Glomerular visceral epithelial cell (primary cell): ENCODE results near the gene FRMD1.
A peak's percentile ranks its signal among the peaks of the same experiment; 100 is the strongest.
"Not testable (repeated sequence)": the region's sequence is repeated elsewhere in the genome, so short reads cannot be mapped to it uniquely, and the experiment has no call there.

Experiments used
- DNase-seq: peaks from one replicate; pipeline ENCODE4 v3.0.0-alpha.2; 2016; ENCODE audit errors: extremely low spot score

FRMD1 gene

DNA sequence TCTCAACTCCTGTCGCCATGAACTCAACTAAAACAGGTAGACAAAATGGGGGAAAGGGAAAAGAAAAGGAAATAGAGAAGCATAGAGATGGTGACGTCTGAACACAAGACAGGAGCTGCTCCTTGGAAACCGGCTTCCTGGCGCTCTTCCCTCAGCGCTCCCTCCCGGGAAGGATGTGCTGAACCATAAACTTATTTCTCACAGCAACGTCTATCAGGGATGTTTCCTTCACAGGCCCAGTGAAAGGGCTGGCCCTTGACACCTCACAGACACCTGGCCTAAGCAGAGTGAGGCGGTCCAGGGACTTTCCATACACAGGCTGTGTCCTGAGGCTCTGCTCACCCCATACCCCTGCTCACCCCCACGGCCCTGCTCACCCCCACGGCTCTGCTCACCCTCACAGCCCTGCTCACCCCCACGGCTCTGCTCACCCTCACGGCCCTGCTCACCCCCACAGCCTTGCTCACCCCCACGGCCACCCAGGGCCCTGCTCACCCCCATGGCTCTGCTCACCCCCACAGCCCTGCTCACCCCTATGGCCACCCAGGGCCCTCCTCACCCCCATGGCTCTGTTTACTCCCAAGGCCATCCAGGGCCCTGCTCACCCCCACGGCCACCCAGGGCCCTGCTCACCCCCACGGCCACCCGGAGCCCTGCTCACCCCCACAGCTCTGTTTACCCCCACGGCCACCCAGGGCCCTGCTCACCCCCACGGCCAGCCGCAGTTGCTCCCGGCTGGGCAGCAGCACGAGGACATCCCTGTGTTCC lies 653 bp downstream of the FRMD1 start:
- no peak for DNase-seq

DNA sequence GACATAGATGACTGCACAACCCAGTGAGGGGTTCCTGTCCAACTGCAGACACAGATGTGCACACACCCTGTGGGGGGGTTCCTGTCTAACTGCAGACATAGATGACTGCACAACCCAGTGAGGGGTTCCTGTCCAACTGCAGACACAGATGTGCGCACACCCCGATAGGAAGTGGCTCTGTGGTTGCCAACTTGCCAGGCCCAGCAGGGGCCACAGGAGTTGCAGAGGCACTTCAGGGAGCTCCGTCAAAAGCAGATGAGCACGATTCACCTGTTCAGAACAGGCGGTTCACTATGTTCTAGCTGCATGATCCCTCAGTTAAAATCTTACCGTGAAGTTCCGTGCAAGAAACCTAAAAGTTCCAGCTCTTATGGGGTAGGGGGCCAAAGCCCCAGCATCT lies 1.6 kb downstream of the FRMD1 start:
- not testable (repeated sequence) for DNase-seq

- DNase-seq, result no peak
Observed at GRCh38 chr6:168075787-168076202, 3.2 kb downstream of the FRMD1 start.

DNA sequence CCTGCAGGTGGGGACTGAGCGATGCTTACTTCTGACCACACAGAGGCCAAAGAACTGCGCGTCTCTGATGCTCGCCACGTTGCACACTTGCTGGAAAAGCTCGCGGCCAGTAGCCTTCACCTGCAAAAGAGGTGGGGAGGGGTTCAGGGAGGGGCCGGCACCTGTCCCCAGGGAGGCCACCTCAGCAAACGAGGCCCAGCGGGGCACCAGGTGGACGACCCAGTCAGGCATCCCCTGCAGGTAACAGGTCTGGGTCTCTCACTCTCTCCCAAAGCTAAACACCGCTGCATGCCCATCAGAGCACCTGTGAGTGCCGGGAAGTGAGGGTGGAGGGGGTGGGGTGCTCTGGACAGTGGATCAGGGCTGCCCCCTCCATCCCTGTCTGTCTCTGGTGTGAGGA lies 3.8 kb downstream of the FRMD1 start:
- DNase-seq, result no peak

DNA sequence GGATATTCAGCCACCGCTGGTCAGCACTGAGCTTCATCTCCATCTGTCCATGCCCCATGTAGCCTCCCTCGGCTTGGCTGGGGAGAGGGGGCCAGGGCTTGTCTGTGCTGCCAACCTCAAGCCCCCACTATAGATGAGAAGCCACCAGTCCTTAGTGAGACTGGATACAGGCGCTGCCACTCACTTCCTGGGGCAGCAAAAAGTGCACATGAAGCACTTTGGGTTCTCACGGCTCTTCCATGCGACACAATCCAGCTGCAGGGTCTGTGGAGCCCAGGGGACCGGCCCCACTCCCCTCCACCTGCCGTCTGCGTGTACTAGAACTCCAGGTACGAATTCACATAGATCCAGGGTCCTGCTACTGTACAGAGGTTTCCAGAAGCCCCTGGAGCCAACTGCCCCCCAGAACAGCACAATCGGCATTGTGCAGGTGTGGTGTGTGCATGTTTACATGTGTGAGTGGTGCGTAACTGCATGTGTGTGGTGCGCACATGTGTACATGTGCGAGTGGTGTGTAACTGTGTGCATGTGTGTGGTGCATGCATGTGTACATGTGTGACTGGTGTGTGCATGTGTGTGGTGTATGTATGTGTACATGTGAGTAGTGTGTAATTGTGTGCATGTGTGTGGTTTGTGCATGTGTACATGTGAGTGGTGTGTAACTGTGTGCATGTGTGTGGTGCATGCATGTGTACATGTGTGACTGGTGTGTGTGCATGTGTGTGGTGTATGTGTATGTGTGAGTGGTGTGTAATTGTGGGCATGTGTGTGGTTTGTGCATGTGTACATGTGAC lies 4.9 kb downstream of the FRMD1 start:
- no peak for DNase-seq

- DNase-seq, result no peak
Observed at GRCh38 chr6:168072730-168073129, 6.3 kb downstream of the FRMD1 start.

- DNase-seq, result no peak
Observed at GRCh38 chr6:168072261-168072660, 6.8 kb downstream of the FRMD1 start.

GRCh38 chr6:168071620-168072019 lies 7.4 kb downstream of the FRMD1 start:
- DNase-seq, result no peak

DNA sequence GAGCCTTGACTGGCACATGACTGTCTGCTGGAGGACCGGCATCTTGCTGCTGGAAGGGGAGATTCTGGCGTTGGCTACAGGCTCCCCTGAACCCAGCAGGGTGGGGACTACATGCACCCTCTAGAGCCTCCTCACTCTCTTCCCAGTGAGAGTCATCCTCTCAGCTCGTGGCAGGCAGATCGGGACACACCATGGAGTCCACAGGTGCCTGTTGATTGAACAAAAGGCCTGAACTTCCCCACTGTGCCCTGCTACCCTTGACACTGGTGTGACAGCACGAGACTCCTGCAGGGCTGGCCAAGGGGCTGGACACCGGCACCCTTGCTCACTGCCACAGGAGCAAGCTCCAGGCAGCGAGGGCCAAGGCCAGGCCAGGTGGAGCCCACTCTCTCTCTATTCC lies 8.2 kb downstream of the FRMD1 start:
- DNase-seq, result no peak

DNA sequence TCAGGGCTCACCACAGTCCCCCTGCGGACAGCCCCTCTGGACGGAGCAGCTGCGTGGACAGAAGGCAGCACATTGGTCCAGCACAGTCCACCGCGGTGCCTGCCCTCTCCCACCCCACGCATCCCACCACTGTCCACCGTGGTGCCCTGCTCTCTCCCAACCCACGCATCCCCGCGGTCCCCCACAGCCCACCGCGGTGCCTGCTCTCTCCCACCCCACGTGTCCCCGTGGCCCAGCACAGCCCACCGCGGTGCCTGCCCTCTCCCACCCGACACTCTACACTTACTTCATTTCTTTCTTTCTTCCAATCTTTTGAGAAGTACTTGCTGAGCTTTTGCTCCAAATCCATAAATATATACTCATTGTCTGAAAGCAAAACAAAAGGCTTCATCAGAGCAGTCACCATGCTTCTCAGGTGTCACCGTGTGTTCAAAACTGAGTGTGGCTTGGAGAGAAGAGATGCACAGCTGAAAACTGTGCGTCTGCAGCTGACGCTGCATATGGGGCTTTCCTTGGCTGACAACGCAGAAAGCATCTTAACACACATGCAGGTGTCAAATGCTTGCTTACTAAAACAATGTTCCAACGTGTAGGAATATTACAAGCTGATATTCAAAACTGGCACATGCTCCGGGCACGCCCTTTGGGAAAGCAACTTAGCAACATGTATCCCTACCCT lies 11.8 kb downstream of the FRMD1 start:
- DNase-seq, result no peak

DNA sequence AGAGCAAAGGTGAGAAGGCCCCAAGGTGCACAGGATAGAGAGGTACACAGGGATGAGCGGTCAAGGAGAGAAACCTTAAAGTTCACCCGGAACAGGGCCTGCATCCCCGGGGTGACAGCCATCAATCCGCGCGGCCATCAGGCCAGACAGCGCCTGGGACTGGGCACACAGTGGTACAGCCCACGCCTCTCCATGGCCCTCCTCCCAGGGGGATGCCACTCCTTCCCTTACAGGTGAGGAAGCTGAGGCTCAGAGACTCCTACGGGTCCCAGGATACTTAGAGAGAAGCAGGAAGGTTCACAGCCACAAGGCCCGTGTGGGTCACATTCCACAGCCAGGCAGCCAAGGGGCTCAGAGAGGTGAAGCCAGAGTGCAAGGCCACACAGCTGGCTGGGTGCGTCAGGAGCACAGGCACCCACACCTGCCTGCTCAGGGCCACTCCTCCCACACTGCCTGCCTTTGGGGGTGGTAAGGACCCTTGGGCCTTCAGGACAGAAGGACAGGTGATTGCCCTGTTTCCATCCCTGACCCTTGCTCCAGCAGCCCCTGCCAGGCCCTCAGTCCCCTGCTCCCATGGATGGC lies 14.7 kb downstream of the FRMD1 start:
- DNase-seq, result no peak

DNA sequence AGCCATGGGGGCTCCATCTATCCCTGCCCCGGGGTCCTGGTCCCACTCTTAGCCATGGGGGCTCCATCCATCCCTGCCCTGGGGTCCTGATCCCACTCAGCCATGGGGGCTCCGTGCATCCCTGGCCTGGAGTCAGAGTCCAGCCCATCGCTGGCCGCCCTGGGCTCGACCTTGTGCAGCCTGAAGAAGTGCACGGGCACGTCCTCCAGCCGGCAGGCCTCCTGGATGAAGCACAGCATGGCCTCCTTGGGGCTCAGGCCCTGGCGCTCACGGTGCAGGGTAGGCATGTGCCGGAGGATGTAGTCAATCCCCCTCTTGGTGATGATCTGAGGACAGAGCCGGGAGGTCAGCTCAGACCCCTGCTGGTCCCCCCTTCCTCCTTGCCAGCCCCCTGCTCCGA lies 15.6 kb downstream of the FRMD1 start:
- DNase-seq, result no peak

DNA sequence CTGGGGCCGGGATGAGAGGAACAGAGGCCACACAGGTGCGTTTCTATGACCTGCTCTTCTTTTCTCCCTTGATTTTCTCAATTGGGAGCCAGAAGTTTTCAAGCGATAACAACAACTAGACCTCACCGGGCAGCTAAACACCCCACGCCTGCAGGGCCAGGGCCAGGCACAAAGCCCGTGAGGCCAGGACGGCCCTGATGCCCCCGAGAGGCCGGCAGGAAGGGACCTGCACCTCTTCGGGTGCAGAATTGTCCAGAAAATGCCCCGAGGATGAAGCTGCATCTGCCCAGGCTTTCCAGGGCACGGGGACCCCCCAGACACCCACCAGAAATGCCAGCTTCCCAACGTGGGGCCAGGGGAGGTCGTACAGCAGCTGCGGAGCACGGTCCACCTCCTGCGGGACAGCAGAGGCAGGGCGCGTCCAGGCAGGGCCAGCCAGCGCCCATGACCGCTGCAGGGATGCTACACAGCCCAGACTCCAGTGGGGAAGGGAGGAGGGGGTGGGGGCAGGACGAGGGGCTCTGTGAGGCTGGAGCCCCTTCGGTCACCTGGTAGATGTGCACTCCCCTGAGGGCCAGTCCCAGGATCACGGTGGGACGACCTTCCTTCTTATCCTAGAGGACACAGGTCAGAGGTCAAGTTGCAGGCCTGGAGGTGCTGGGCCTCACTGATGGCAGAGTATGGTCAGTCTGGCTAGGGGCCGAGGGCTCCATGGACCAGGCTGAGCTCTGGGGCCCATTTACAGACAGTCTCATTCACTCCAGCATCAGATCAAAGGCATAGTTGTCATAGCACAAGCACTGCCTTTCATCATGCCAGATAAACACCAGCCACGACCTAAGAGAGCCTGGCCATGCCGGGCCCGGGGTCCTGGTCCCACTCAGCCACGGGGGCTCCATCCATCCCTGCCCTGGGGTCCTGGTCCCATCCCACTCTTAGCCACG lies 16.4 kb downstream of the FRMD1 start:
- DNase-seq, result no peak

DNA sequence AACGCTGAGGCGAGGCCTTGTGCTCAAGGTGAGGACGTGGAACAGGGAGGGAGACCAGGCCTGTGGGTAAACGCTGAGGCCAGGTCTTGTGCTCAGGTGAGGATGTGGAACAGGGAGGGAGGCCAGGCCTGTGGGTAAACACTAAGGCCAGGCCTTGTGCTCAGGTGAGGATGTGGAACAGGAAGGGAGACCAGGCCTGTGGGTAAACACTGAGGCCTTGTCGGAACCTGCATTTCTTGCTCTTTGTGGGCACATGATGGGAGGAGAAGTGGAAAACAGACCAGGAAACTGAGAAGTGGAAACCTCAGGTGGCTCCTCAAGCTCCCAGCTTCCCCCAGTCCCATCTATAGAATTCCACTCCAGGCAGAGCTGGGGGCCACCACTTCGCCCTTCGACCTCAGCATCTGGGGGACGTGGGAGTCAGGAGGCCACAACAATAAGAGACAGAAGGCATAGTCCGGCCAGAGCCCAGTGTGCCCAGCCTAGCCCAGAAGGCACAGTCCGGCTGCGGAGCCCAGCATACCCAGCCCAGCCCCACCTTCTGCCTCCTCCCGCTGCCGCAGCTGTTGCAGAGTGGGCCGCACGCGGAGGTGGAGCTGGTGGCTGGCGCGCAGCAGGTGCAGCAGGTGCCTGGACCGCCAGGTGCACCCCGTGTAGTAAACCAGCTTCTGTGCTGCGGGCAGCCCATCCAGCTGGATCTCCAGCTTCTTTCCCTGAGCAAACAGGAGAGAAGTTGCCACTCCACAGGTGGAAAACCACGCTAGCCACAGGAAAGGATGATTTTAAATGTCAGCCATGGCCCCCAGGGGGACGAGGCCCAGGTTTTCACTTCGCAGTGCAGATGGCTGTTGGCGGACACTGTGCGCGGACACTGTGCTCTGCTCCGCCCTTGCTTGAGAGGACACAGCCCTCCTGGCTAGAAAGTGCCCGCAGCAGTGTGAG lies 17.5 kb downstream of the FRMD1 start:
- DNase-seq, result no peak

- DNase-seq, result peak; percentile 33
Observed at GRCh38 chr6:168060521-168060931, 18.5 kb downstream of the FRMD1 start.

DNA sequence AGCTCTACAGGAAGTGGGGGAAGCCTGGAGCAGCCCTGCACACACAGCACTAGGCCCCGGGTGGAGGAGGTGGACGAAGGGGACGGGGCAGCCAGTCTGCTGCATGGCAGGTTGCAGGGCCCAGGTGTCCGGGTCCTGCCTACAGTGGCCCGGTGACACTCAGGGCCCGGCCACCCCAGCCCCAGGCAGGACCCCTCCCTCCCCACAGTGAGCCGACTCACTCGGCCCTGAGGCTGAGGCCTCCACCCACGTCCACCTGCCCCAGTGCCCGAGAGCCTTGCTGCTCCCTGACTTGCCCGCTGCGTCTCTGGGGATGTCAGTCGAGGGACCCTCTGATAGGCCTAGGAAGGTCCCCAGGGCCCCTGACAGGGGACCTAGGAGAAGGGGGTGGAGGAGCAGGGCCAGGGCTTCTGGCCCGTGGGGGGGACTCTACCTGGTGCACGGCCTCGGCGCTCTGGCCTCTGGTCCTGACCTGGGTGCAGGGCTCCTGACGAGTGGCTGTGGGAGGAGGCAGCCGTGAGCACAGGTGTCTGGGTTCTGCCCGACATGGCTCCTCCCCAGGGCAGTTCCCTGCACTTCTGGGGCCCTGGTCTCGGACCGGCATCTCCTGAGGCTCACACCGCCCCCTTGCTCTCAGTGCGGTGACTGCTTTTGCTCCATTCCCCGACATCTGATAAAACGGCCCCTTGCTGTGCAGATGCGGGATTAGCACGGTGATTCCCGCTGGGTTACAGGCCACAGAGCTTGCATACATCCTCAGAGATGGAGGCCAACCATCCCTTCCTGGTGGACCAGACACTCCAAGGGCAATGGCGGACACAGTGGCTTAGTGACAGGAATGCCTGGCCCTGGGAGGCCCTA lies 20.1 kb downstream of the FRMD1 start:
- no peak for DNase-seq

DNA sequence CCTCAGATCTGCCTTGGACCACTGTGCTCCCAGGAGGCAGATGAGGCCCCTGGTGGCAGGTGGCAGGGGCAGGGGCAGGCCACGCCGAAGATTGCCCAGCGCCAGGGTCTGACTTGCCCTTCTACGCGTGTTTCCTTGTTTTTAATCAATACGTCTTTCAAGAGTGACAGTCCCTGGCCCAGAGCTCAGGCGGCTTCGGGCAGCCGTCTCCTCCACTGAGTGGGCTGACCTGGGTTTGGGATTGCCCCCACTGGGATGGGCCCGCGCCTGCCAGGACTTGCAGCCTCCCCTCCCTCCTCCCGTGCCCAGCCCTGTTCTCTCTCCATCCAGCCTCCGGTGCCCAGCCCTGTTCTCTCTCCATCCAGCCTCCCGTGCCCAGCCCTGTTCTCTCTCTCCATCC lies 21.2 kb downstream of the FRMD1 start:
- DNase-seq, result no peak

GRCh38 chr6:168056892-168057527 lies 22.0 kb downstream of the FRMD1 start:
- no peak for DNase-seq
